Measurements from ENCODE around the gene DNAJC3.
"Not testable (repeated sequence)": the region's sequence is repeated elsewhere in the genome, so short reads cannot be mapped to it uniquely, and the experiment has no call there.

Gene DNAJC3, protein sequence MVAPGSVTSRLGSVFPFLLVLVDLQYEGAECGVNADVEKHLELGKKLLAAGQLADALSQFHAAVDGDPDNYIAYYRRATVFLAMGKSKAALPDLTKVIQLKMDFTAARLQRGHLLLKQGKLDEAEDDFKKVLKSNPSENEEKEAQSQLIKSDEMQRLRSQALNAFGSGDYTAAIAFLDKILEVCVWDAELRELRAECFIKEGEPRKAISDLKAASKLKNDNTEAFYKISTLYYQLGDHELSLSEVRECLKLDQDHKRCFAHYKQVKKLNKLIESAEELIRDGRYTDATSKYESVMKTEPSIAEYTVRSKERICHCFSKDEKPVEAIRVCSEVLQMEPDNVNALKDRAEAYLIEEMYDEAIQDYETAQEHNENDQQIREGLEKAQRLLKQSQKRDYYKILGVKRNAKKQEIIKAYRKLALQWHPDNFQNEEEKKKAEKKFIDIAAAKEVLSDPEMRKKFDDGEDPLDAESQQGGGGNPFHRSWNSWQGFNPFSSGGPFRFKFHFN

DNA sequence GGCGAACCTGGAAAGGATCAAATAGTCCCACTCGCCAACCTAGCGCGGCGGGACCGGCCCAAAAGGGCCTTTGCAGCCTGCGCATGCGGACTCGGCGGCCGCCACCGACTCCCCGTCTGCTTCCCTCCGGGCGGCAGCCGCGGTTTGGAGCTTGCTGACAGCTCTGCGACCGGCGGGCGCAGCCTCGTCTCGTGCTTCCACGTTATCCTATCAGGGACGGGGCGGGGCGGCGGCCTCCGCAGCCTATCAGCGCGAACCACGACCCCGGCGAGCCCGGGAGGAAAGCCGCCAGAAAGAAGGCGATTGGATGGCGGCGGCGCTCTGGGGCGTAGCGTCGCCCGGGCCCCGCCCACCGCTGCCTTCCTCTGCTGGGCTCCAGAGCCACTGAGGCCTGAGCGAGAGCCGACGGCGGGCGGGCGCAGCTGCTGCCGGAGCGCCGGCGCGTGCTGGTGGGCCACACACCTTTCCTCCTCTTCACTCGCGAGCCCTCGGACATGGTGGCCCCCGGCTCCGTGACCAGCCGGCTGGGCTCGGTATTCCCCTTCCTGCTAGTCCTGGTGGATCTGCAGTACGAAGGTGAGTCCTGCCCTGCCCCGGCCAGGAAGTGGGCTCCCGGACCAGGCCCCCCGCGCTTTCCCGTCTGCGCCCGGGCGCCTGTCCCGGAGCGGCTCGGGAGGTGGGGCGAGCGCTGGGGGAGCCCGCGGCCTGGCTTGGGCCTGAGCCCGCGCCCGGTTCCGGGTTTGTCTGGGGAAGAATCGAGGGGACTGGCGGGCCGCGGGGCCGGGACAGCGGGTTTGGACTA lies at the start of gene DNAJC3:
DNAJC3 (plus strand) TSS at position 378 of the 802 bp plus-strand sequence; CDS start at position 495, 117 bp downstream.
- DNase-seq (ENCODE audit: low read depth): peak; percentile 83

DNA sequence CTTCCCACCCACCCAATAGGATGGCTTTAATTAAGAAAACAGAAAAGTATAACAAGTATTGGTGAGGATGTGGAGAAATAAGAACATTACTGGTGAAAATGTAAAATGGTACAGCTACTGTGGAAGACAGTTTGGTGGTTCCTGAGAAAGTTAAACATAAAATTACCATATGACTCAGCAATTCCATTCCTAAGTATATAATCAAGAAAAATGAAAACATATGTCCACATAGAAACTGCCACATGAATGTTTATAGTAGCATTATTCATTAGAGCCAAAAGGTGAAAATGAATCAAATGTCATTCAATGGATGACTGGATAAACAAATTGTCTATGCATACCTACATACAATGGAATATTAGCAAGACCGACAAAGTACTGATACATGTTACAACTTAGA lies 49.3 kb upstream of the DNAJC3 start:
- no peak for DNase-seq (ENCODE audit: low read depth)

- no peak for DNase-seq (ENCODE audit: low read depth)
Measured at GRCh38 chr13:95628488-95628887, 48.5 kb upstream of the DNAJC3 start.

DNA sequence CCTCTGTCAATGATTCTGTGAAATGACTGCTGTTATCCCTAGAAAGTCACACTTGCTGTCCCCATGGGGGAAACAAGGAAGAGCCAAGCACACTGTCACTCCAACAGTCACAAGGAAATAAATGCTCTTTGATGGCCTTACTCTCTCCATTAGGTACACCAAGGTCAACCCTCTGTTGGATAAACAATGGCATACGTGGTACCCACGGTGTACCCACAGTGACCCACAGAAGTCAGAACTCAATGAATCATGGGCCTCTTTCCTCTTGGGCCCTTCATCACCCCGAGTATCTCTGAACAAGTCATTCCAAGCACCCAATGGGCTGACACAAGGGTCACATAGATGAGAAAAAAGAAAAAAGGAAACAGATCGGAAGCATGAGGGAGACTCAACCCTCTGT lies 47.9 kb upstream of the DNAJC3 start:
- no peak for DNase-seq (ENCODE audit: low read depth)

GRCh38 chr13:95630593-95630992 lies 46.3 kb upstream of the DNAJC3 start:
- no peak for DNase-seq (ENCODE audit: low read depth)

DNA sequence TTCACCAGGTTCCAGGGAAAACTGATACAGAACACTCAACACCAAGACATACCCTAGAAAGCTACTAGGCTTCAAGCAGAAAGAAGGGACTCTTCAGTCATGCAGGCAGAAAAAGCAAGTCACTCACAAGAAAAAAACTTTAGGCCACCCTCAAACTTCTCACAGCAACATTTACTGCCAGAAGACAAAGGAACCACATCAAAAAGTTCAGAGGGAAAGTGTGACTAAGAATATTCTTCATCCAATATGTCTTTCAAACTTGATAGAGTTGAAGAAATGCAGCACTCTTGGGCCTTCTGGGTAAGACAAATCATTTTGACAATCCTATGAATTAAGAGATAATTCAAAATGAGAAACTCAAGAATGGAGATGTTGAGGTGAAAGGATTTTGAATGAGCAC lies 40.1 kb upstream of the DNAJC3 start:
- DNase-seq (ENCODE audit: low read depth): no peak

- no peak for DNase-seq (ENCODE audit: low read depth)
Measured at GRCh38 chr13:95641291-95642027, 35.5 kb upstream of the DNAJC3 start.

GRCh38 chr13:95642028-95642621 lies 34.8 kb upstream of the DNAJC3 start:
- no peak for DNase-seq (ENCODE audit: low read depth)

GRCh38 chr13:95642999-95643398 lies 33.9 kb upstream of the DNAJC3 start:
- no peak for DNase-seq (ENCODE audit: low read depth)

DNA sequence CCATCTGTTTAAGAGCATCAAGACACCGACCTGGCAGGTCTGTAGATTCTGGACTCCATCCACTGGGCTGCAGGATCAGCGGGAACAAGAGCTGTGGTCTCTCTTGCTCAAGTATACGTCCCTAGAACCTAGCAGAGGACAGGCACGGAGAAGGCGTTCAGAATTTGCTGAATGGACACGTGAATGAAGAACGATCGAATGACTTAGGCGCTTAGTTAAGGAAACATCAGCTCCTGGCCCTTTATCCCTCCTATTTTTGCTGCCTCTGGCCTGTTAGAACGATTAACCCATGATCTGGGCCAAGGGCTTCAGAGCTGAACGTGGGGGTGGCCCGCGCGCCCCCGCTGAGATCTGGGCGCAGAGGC lies 33.4 kb upstream of the DNAJC3 start:
- no peak for DNase-seq (ENCODE audit: low read depth)

DNA sequence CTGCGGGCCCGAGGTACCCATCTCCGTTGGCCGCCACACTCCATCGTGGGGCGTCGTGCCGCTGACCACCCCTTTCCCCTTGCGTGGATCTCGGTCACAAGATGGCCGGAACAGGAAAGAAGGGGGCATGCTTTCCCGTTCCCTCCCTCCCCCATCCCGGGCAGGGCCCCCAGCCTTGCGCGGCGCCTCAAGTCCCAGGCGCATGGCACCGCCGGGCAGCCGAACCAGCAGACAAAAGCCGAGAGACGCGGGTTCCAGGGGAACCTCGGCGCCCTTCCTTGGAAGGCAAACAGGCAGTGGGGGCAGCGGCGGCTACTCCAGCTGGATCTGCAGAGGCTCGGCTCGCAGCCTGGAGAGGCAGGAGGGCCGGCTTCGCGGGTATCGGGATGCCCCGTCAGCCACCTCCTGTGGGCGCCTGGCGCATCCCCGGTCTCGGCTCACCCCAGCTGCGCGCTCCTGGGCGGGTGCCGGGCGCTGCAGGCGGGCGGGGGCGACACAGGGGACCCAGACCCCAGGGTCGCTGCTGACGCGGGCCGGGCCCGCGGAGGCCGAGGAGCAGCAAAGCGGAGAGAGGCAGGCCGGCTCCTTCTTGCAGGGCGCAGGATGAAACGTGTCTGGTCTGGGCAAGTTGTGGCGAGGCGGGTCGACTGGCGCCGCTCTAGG lies 32.9 kb upstream of the DNAJC3 start:
- DNase-seq (ENCODE audit: low read depth): no peak

- DNase-seq (ENCODE audit: low read depth): no peak
Measured at GRCh38 chr13:95644601-95645052, 32.3 kb upstream of the DNAJC3 start, which contains the start of gene DZIP1. TSS of gene DZIP1 (minus strand) at chr13:95644706. CDS start at chr13:95642029, 2,677 bp downstream.

DNA sequence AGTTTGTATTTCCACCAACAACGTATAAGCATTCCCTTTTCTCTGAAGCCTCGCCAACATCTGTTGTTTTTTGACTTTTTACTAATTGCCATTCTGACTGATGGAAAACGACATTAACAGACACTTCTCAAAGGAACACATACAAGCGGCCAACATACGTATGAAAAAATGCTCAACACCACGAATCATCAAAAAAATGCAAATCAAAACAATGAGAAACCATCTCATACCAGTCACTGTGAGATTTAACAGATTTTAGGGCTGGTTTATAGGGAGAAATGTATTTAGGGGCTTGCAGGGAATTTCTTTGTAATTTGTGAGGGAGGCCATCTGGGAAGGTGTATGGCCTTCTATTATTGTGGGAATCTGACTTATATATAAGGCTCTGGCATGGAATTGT lies 29.6 kb upstream of the DNAJC3 start:
- no peak for DNase-seq (ENCODE audit: low read depth)

DNA sequence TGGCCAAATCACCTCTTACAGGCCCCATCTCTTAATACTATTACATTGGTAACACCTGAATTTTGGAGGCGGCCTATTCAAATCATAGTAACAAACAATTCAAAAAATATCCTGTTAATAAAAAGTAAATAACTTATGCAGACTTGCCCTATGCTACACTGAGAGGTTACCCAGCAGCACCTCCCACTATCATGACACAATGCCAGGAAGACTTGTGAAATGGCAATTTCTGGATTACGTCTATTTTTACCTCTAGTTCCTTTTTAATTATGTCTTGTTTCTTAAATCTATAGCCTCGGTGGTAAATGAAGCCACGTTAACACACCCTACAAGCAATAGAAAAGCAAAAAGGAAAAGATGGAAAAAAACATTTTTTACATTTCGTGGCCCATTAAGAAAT lies 26.2 kb upstream of the DNAJC3 start:
- no peak for DNase-seq (ENCODE audit: low read depth)

- no peak for DNase-seq (ENCODE audit: low read depth)
Measured at GRCh38 chr13:95652244-95652764, 24.6 kb upstream of the DNAJC3 start.

GRCh38 chr13:95652821-95653220 lies 24.1 kb upstream of the DNAJC3 start:
- no peak for DNase-seq (ENCODE audit: low read depth)

DNA sequence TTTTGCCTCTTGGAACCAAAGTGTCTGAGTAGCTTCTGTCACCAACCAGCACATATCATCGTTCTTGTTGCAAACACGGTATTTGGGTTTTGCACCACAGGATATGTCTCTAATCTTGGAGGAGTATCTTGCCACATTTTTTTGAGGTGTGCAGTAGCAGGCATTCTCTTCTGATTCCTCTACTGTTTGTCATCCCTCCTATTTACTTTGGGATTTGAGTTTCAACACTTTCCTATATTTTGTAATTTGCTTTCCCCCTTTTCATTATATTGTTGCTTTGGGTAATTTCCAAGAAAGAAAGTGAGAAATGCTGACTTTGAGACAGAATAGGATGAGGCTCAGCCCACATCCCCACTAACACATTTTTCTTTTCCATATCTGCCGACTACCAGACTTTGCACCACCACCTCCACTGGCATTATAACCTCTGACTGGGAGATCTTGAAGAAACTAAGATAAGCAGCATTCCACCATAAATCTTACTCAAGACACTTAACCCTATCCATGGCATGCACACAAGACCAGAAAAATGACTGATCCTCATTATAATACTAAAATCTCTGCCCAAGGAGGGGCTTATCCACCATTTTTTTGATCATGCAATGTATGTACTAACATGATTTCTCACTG lies 20.4 kb upstream of the DNAJC3 start:
- no peak for DNase-seq (ENCODE audit: low read depth)

DNA sequence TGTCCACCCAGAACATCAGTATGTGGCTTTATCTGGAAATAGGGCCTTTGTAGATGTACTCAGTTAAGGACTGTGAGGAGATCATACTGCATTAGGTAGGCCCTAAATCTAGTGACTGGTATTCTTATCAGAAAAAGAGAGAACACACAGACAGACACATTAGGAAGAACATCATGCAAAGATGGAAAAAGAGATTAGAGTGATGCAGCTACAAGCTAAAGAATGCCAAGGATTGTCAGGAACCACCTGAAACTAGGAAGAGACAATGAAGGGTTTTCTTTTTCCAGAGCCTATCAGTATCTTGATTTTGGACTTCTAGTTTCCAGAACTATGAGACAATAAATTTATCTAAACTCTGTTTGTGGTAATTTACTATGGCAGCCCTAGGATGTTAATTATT lies 17.4 kb upstream of the DNAJC3 start:
- no peak for DNase-seq (ENCODE audit: low read depth)

DNA sequence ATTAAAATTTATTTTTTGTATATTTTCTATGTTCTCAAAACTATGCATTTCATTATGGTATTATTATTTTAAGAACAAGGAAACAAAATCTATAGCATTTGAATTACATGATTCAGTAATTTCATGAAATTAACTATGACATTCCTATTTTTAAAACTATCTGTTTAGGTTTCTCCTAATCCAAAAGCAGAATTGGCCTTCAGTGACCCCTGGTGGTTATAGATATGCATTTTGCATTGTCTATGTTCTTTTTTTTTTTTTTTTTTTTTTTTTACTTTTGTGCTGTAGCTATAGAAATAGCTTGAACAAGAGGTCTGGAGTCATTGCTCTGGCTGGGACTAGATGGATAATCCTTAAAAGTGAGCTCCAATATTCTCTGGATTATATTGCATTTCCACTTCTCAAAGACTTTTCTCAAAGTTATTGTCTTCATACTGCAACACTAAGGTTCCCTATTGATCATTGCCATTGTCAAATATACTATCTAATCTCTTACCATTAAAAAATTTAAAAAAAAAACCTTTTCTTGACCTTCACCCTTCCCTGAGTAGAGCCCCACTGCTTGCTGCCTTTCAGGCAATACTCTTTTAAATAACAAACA lies 15.9 kb upstream of the DNAJC3 start:
- DNase-seq (ENCODE audit: low read depth): no peak

GRCh38 chr13:95667235-95667634 lies 9.7 kb upstream of the DNAJC3 start:
- not testable (repeated sequence) for DNase-seq (ENCODE audit: low read depth)

Measured in non-pigmented ciliary epithelial cell (primary cell).